Retina (tissue), 1 donor: Measurements from ENCODE around the gene SLIT3.

ENCODE experiments used
- DNase-seq: peaks from one replicate; pipeline ENCODE4 v3.0.0-alpha.2; 2016

SLIT3 gene

DNA sequence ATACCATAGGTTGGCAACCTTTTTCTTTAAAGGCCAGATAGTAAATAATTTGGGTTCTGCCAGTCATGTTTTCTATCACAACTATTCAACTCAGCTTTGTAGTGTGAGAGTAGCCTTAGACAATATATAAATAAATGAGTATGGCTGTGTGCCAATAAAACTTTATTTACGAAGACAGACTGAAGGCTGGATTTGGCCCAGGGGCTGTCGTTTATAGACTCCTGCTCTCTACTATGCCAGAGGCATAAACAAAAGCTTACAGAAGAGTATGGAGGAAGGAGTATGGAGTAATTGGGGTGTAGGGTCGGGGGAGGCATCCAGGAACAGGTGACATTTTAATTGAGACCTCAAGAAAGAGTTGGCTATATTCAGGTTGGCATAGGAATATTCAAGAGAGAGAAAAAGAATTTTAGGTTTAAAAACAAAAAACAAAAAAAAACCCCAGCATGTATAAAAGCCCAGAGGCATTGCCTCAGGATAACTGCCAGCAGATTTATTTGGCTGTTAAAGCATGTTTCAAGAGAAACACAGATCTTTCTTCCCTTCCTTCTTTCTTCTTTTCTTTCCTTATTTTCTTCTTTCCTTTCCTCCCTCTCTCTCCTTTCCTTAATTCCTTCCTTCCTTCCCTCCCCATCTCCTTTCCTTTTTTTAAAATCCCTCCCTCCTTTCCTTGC, 39.9 kb downstream of the SLIT3 start:
- DNase-seq, result no peak

DNA sequence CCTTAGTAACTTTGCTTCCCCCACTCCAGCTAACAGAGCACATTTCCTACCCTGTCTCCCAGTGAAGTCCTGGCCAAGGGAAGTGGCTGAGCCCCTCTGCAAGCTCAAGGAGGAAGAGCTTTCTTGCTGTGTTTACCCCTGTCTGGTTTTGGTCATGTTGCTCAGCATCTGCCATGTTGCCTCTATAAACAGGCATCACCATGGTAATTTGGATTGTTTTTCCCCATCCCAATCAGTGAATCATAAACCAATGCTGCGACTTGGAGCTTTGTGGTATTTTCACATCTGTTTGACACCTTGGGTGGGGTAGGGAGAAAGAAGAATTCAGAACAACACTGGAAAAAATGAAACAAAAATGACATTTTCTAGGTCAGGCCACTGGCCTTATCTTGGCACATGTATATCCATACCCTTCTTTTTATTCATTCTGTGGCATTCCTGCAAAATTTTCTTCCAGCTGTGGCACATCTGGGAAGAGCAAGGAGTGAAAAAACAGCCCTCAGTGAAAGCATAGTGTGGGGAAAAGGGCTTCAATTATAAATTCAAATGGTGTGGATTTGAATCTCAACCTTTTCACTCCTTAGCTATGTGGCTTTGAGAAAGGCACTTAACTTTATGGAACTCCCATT, 42.5 kb downstream of the SLIT3 start:
- no peak for DNase-seq

DNA sequence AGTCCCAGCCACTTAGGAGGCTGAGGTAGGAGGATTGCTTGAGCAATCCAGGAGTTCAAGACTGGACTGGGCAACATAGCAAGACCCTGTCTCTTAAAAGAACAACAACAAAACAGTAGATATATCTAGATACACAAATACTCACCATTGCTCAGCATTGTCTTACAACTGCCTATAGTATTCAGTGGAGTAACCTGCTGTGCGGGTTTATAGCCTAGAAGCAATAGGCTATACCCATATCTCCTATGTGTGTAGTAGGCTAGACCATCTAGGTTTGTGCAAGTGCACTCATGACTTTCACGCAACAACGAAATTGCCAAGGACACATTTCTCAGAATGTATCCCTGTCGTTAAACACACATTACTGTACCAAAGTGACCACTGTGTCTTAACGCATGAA, 44.7 kb downstream of the SLIT3 start:
- no peak for DNase-seq

DNA sequence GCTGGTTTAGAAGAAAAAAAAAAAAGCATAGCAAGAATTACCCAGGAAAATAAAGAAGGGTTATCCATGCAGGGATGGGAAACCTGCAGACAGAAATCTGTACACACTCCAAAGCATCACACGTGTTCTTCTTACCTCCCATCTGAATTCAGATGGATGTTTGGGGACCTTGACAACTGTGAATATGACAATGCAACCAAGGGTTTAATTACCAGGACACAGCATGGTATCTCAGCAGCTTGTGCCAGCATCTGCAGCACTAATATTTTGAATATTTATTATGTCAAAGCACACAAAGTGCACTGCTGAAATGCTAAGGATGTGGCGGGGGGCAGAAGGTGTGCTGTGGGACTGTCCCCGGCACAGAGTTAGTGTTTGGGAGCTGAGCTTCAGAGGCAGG, 47.9 kb downstream of the SLIT3 start:
- DNase-seq, result no peak

DNA sequence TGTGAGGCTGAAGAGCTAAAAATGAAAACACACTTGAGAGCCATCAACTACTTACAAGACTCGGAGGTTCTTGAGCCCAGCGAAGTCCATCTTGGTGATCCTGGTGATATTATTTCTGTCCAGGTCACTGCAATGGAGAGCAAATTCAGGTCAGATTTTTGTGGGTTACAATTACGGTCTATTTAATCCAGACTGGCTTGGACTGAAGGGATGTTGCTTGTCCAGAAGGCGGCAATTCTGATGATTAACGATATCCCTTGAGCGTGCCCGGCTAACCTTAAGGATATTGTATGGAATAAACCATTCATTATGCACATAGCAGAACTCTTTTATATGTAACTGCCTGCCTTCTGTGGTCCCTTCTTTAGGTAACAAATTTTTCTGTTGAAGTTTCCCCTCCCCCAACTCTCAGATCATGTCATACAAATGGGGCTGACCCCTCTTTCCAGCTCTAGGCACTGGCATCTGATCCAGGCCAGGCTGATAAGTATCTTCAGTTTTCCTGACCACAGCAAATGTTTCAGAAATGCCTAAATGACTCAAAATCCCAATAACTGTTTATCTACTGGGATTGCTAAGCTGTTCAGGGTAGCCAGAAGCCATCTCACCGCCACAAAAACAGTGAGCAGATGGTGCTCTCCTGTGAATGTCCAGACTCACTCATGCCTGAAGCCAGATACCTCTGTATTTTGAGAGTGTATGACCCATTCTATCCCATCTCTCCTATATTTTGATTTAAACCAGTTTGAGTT, 49.4 kb downstream of the SLIT3 start:
- DNase-seq, result no peak

DNA sequence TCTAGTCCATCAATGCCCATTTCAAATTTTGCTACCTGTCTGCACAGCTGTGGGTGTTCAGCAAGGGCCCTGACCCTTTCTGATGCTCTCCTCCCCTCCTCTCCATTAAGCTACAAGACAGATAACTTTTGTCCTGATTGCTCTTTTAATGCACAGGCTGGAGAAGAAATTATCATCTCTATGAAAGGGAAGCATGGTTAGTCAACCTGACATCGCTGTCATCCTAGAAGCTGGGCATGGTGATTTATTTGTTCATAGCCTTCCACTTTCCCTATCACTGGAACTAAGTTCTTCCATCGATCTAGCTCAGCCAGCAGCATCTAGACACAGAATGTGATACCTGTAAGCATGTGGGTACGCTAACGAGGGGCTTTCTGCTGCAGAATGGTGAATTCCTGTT, 50.1 kb downstream of the SLIT3 start:
- DNase-seq, result no peak

DNA sequence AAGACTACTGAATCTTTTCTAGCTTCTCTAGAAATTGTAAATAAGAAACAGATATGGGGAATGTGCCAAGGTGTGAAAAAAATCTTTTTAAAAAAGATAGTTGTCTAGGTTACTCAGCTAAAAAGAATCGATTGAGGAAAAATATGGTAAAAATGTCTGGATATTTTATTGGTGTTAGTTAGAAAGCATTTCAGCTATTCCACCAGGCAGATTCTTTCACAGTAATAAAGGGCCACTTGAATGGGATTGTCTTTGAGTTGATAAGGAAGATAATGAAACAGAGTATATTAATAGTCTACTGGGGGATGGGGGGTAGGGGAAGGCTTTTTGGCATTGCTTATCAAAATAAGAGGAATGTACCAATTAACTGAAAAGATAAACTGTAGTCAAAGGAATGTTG, 51.9 kb downstream of the SLIT3 start:
- no peak for DNase-seq

DNA sequence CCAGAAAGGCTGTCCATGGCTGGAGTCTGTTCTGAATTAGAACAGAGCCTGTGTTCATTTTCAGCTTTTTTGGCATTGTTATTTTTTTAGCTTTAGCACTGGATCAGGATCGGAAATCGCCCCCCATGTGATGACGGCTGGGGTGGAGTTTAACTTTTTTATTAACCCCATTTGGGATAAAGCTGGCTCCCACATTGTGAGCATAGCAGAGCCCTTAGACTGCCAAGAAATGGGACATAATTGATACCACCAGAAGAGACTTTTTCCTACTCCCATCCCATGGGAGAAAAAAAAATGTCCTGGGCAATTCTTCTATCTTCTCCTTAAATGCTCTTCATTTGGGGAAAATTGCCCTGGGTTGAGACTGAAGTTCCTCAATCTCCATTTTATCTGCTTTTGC, 52.4 kb downstream of the SLIT3 start:
- DNase-seq, result no peak

DNA sequence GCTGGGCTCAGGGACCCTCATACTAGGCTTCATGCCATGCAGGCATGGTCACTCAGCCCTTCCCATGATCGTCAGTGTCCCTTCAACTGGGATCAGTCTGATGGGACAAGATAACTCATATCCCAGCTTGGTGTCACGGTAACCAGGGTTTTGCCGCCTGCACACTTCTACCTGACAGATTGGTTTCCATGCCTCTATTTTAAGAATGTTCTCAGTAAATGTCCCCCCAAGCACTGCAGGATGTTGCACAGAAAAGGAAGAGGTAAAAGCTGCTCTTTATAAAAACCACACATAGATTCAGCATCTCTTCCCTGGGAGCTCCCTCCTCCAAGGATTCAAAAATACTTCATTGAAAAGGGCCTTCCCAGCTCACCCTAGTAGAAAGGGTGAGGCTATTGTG, 56.1 kb downstream of the SLIT3 start:
- DNase-seq, result no peak

DNA sequence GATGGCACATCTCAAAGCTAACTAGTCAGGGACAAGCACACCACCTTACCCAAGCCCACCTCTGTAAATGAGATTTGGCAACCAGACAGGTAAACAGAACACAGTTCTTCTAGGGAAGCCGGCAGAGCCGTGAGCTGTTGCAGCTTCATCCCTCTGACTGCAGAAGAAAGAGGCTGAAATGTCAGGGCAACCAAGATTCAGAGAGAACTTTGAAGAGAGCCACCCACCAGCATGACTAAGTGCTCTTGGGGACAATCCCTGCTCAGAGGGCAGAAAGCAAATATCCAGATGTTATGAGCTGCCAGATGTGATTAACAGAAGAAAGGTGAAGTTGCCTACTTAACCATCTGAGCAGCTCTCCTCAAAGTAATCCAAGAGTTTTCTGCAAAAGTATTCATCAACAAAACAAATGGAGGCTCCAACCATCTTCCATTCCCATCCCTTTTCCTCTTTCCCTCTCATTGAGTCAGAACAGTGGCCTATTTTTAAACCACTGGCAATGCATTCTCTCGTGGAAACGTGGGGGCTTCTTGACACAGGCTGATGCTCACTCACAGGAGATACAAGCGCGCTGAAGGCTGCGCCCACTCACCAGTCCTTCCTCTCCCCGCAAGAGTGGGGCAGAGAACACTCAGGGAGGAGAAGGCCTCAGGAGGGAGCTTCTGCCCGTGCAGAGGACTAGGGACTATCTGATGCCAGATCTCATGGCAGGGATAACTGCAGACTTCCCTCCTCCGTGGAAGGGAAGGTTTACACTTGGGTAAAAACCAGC, 57.1 kb downstream of the SLIT3 start:
- no peak for DNase-seq

DNA sequence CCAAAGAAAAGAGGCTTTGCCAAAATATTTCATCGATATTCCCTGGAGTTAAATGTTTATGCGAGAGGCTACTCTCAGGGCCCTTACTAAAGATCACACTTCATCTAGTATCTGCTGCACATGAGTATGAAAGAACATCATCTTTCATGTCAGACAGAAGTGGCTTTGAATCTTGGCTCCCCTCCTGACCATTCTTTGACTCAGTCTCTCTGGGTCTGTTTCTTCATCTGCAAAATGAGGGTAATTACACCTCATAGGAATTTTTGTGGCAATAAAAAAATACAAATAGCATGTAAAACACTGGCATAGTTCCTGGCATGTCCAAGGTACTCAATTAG, 58.1 kb downstream of the SLIT3 start:
- no peak for DNase-seq

DNA sequence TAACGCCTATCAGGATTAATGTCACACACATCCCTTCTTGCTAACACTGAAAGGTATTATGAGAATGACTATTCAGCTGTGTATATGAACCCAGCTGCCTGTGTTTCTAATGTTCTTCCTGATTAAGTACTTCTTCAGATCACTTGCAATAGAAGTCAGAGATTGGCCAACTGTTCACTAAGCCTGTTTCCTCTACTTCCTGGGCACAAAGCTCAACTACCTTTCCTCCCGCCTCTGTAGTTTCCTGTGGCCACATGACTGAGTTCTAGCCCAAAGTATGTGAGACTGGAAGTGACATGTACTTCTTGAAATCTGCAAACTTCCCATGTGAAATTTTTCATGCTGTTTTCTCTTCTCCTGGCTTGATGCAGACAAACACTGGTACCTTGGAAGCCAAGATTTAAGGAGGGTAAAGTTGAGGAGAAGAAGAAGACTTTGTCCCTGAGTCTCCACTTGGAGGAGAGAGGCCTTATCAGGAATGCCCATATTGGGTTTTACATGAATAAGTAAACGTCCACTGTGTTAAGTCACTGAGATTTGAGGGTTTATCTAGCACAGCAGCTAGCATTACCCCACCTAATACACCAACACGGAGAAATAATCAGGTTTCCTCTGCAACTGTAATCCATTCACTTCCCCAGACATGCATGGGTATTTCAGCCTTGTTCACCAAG, 58.6 kb downstream of the SLIT3 start:
- DNase-seq, result no peak

DNA sequence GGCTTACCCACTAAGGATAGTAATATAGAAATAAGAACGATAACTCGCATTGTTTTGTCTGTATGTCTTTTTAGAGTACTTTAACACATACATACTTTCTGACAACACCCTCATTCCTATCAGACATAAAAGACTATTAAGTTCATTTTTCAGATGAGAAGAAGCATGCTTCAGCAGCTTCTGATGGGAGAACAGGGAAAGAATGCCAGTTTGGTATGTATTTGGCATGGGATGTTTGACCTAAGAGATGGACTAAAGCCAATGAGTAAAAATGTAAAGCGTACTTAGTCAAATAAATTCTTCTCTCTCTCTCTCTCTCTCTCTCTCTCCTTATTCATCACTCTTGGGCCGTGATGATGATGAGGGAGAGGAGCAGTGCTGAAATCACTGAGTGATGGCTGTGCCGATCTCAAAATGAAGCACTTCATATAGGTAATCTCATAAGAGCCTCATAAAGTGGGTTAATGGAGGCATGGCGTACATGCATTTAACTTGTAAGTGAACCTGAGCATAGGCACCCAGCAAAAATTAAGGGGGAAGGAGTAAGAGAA, 71.5 kb downstream of the SLIT3 start:
- DNase-seq, result no peak

DNA sequence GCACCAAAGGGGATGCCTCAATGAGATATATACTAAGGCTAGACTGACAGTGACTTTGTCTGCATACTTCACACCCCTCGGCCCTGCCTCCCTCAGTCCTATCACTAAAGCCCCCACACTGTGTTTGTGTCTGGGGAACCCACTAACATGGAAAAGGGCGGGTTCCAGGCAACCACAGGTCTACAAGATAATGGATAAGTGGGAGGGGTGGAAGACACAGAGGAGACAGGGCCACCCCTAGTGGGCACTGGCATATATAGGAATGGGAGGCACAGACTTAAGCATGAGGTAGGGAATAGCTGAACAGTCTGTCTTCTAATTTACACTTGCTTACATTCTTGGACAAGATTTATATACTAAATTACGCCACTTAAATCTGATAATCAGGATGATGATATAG, 74.0 kb downstream of the SLIT3 start:
- no peak for DNase-seq

DNA sequence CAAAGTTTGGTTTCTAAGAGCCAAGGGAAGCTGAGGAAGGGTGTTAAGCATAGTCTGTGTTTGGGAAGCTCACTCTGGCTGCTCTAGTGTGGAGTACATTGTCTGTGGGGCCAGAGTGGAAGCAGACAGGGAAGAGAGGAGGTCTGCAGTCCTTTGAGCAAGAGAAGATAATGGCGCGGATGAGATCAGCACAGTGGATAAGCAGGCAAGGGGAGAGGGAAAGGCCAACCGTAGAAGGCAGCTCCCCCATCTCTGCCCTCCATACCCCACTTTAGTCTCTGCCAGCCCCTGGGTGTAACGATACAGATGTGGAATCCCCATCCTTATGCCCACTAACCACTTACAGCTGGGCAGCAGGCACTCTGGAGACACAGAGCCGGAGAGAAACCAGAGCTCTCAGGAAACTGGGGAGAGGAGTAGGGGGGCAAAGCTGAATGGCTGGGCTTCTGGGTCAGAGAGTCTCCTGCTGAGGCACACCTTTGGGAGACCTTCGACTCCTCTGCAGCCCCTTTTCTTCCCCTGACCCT, 75.0 kb downstream of the SLIT3 start:
- DNase-seq, result no peak

DNA sequence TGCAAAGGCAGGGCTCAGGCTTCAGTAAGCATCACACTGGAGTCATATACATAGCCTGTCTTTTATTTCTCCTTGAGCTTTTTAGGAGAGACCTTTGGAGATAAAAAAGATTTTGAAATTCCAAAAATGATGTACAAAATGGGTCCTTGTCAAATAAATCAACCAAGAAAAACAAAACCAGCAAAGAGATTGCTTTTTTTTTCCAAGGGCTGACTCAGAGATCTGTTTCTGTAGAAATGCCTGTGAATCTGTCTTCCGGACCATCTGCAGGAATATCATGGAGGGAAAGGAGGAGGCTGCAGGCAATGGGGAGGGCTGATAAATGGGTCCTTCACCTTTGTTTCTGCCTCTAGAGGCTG, 77.4 kb downstream of the SLIT3 start:
- no peak for DNase-seq

DNA sequence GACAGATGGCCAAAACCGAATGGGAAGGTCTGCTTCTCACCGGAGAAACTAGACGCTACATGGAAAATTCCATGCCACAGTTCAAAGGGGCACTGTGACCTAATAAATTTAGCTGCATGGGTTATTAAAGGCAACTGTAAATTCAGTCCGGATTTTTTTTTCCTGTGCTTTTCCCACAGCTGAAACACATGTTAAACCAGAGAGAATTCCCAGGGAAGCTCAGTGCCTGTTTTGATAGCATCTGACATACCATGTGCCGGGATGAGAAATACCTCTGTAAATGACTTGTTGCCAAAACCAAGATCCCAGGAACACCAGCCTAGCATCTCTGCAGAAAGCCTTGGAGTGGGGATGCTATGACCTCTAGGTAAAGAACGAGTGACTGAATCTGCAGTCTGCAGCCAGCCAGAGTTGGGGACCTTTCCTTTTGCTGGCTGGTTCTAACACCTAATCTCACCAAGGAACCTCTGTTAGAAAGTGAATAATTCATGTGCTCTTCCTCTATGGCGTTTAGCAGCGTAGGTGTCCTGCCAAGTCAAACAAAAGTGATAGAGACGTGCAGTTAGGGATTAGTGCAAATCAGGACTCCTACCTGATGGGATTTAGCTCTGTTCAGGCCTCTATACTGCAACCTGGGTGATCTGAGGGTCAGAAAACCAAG, 77.9 kb downstream of the SLIT3 start:
- DNase-seq, result no peak

DNA sequence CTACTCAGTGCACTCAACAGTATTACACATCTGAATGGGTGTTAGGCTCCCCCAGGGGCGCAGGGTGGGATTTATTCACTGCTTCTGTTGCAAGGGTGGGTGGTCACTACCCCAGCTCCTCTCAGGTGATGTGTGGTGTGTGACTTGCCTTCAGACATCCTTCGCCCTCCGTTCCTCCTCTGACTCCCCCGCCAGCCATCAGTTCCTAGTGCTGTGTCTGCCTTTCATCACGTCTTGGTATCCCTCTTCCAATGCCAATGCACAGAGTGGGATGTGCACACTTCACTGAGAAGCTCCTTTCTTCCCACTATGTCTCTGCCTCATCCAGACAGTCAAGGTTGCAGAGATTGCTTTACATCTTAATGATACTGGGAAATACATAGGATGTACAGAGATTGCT, 79.4 kb downstream of the SLIT3 start:
- DNase-seq, result no peak

DNA sequence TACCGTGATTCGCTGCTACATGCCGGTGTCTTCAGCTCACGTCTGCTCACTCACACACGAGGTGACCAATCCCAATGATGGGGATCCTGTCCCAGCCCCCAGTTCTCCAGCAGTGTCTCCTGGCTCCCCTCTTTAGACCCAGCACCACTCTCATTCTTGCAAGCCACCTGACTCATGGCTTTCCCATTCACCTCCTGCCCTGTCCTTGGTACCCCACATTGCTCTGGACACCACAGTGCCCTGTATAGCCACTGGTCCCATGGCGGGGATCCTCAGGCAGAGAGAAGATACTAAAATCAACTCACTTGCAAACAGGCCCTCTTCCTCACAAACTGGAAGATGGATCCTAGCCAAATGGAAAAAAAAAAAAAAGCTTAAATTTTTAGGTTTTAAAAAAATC, 81.0 kb downstream of the SLIT3 start:
- no peak for DNase-seq

DNA sequence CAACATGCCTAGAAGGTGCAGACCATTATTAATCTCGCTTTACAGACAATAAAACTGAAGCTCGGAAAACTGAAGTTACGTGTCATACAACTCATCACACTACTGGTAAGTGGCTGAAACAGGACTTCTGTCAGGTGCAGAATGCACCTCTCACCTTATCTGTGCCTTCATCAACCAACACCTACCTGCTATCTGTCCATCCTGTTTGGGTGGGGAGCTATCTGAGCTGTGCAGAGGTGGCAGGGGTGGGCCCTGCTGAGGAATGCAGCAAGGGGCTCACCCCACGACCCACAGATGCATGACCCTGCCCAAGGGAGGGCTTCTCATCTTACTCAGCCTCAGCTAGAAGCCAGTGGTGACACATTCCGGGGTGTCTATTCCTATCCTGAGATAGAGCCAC, 81.6 kb downstream of the SLIT3 start:
- no peak for DNase-seq

DNA sequence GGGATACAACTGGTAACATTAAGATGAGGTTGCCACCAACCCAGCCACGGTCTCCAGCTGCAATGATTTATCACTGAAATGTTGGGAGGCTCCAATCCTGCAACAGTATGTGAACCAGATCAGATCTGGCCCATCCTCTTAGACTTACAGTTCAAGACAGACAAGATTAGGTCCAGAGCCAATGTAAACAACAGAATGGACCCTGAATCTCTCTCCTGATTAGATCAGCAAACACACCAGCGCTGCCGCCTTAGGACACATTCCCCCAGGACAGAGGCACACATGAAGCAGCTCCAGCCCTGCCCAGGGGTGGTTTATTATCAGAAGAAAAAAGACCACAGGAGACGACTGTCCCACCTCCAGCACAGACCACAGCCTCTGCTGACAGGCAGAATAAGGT, 82.1 kb downstream of the SLIT3 start:
- DNase-seq, result no peak

DNA sequence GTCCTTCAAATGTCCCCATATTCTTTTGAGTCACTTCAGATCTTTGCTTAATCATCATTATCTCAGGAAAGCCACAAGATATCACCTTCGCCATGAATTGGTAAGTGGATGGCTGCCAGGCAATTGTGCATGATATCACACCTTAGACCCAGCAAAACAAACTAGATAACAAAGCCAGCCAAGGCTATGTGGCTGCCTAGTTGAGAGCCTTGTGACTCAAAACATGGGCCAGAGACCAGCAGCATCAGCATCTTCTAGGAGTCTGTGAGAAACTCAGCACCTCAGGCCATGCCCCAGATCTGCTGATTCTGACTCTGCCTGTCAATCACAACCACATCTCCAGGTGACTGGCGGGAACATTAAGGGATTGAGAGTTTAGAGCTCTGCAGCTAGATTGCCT, 82.8 kb downstream of the SLIT3 start:
- no peak for DNase-seq
